Breast epithelium (tissue), 4 donors: ENCODE data around the gene KLHL29. TPM values are rescaled to one million over a fixed set of nuclear protein-coding genes. Genes with fewer than 3 reads are reported as not detected.

ENCODE experiments used
- DNase-seq, 2 donors: peaks; one replicate each; pipeline ENCODE4 v3.0.0-alpha.2; 2019; ENCODE audit warnings: low spot score in 2 of 2
- H3K27ac ChIP-seq, 2 donors: fragments of 200-600 bp; sonication (generic) in 1 of 2; one replicate each; pipeline ENCODE4 v1.5.1; 2016 to 2019; ENCODE audit warnings: mild to moderate bottlenecking in 1 of 2
- H3K27me3 ChIP-seq, 2 donors: fragments of 200-600 bp; sonication (generic) in 1 of 2; one replicate each; pipeline versions ENCODE4 v1.5.1 to v1.6.0; 2017 to 2019; ENCODE audit warnings: control low read depth in 1 of 2, mild to moderate bottlenecking in 1 of 2
- H3K36me3 ChIP-seq: fragments of 200-600 bp; one replicate; pipeline ENCODE4 v1.5.1; 2019
- H3K4me1 ChIP-seq, 2 donors: fragments of 200-600 bp; sonication (generic); one replicate each; pipeline ENCODE4 v1.5.1; 2016 to 2019; ENCODE audit warnings: control low read depth in 1 of 2
- H3K4me3 ChIP-seq, 3 donors: fragments of 200-600 bp; sonication (generic); 1 replicate in 2 of 3; 2 replicates in 1 of 3; pipeline ENCODE4 v1.5.1; 2016 to 2019; ENCODE audit warnings: mild to moderate bottlenecking in 3 of 3, moderate library complexity in 2 of 3
- H3K9me3 ChIP-seq, 2 donors: fragments of 200-600 bp; sonication (generic) in 1 of 2; one replicate each; pipeline ENCODE4 v1.5.1; 2016 to 2019; ENCODE audit warnings: control low read depth in 1 of 2
- POLR2A ChIP-seq: fragments of 450-650 bp; IDR thresholded peaks from one replicate; pipeline ENCODE4 v1.6.1; 2016; ENCODE audit warnings: antibody characterized with exemption, mild to moderate bottlenecking, moderate library complexity
- POLR2AphosphoS5 ChIP-seq, 3 donors: sonication (generic); formaldehyde crosslinking; IDR thresholded peaks; one replicate each; pipeline ENCODE4 v1.6.1; 2017; ENCODE audit warnings: antibody characterized with exemption in 3 of 3
- intact Hi-C: fragments of 100-400 bp; cut with DNase I; formaldehyde crosslinking; loops from one replicate; pipeline ENCODE4 v1.15.1; 2023; ENCODE audit warnings: low total_unique reads
- total RNA-seq, 3 donors: library from RNA; depleted of rRNA; stranded (reverse); fragments of >200 nt; gene quantifications; one replicate each; pipeline ENCODE4 v1.1.0, GENCODE V29; 2016
- TF ChIP-seq, protein P1 (sequence below), 3 donors: fragments of 450-650 bp; IDR thresholded peaks; one replicate each; pipeline ENCODE4 v1.5.1; 2016 to 2017; ENCODE audit warnings: antibody characterized with exemption in 3 of 3, mild to moderate bottlenecking in 3 of 3, moderate library complexity in 3 of 3

Gene KLHL29
- total RNA-seq, 3 donors from 2014 or later, result 4.5 to 20.9 (median 14.7) TPM

DNA sequence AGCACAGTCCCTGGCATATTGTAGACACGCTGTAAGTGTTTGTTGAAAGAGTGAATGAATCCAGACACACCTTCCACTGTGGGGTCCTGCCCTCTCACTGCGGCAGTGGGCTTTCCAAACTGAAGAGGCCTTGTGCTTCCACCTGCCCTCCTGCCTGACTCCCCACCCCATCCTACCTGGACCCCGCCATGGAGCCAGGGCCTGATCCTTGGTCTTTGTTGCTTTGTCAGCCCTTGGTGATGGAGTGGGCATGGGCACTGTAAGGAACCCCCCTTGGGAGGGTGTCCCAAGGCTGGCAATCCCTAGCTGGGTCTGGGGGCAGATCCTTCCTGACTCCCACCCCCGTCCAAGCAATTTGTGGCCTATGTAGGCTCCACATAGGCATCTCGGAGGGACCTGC lies 33.1 kb downstream of the KLHL29 start:
- no peak overlapping the region for H3K4me3 ChIP-seq
- no peak for DNase-seq
- no peaks in the 10 kb centered on the region for H3K36me3 ChIP-seq
- H3K4me1 ChIP-seq, result no peaks in the 10 kb centered on the region
- no peaks in the 10 kb centered on the region for H3K27me3 ChIP-seq
- H3K9me3 ChIP-seq, result no peaks in the 10 kb centered on the region
- intact Hi-C loops, result no loop called here
- TF ChIP-seq POLR2AphosphoS5 (IDR thresholded peaks at IDR 0.05) (no peak), POLR2A (no peak)
- TF ChIP-seq, protein P1, sequence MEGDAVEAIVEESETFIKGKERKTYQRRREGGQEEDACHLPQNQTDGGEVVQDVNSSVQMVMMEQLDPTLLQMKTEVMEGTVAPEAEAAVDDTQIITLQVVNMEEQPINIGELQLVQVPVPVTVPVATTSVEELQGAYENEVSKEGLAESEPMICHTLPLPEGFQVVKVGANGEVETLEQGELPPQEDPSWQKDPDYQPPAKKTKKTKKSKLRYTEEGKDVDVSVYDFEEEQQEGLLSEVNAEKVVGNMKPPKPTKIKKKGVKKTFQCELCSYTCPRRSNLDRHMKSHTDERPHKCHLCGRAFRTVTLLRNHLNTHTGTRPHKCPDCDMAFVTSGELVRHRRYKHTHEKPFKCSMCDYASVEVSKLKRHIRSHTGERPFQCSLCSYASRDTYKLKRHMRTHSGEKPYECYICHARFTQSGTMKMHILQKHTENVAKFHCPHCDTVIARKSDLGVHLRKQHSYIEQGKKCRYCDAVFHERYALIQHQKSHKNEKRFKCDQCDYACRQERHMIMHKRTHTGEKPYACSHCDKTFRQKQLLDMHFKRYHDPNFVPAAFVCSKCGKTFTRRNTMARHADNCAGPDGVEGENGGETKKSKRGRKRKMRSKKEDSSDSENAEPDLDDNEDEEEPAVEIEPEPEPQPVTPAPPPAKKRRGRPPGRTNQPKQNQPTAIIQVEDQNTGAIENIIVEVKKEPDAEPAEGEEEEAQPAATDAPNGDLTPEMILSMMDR (IDR thresholded peaks at IDR 0.05), result no peak
- H3K27ac ChIP-seq, result no peak overlapping the region

GRCh38 chr2:23418461-23418911 lies 33.5 kb downstream of the KLHL29 start:
- TF ChIP-seq POLR2A (no peak), POLR2AphosphoS5 (IDR thresholded peaks at IDR 0.05) (no peak)
- TF ChIP-seq, protein P1 (IDR thresholded peaks at IDR 0.05), result no peak
- H3K27me3 ChIP-seq, result no peaks in the 10 kb centered on the region
- H3K4me1 ChIP-seq, result no peaks in the 10 kb centered on the region
- no peaks in the 10 kb centered on the region for H3K9me3 ChIP-seq
- DNase-seq, result no peak
- intact Hi-C loops, result no loop called here
- H3K27ac ChIP-seq, result no peak overlapping the region
- no peaks in the 10 kb centered on the region for H3K36me3 ChIP-seq
- H3K4me3 ChIP-seq, result no peak overlapping the region

DNA sequence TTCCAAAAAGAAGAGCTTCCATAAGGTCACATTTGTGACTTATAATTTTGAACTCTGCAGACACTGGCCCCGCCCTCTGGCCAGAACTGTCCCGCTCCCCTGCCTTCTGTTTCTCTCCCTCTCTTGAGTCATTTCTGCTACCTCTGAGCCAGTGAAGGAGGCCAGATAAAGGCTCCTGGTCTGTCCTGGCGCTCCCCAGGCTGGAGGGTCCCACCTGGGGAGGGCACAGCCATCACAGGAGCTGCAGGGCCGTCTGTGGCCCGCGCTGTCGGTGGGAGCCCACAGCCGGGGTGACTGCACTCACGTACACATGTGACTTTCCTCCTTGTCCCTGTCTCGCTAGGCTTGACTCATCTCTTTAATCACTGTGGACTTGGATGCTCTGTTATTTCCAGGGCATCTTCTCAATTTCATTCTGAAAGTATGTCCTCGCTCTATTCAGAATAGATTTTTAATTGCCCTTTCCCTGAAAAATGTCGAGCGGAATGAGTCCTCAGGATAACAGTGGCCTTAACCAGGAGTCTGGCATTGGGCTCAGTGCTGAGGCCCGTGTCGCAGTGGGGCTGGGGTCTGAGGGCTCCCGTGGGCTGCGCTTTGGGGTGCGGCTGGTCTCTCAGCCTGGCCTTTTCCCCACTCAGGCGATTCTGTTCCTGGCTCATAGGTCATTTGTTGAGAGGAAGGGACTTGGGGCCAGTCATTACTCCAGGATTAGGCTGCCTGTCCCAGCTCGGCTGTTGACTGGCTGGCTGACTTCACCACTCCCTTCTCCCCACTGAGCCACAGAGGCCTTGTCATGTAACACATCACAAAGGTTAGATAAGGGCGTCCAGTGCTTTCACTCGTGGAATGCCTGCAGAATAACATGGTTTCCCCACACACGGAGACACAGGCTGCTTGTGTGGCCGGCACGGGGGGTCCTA lies 34.5 kb downstream of the KLHL29 start:
- intact Hi-C loops, result no loop called here
- no peaks in the 10 kb centered on the region for H3K36me3 ChIP-seq
- H3K27me3 ChIP-seq, result no peaks in the 10 kb centered on the region
- H3K27ac ChIP-seq, result no peak overlapping the region
- DNase-seq, result no peak
- H3K9me3 ChIP-seq, result no peaks in the 10 kb centered on the region
- H3K4me1 ChIP-seq, result no peaks in the 10 kb centered on the region
- no peak overlapping the region for H3K4me3 ChIP-seq
- TF ChIP-seq POLR2A (no peak), POLR2AphosphoS5 (IDR thresholded peaks at IDR 0.05) (no peak)
- TF ChIP-seq, protein P1 (IDR thresholded peaks at IDR 0.05), result no peak

GRCh38 chr2:23420091-23420839 lies 35.3 kb downstream of the KLHL29 start:
- H3K36me3 ChIP-seq, result no peaks in the 10 kb centered on the region
- no peak overlapping the region for H3K4me3 ChIP-seq
- H3K4me1 ChIP-seq, result no peaks in the 10 kb centered on the region
- H3K27me3 ChIP-seq, result no peaks in the 10 kb centered on the region
- H3K27ac ChIP-seq, result no peak overlapping the region
- H3K9me3 ChIP-seq, result no peaks in the 10 kb centered on the region
- no peak for DNase-seq
- intact Hi-C loops, result no loop called here
- TF ChIP-seq, protein P1 (IDR thresholded peaks at IDR 0.05), result no peak
- TF ChIP-seq POLR2A, result no peak
- TF ChIP-seq POLR2AphosphoS5 (IDR thresholded peaks at IDR 0.05), result no peak
